ENCODE measurements around the gene CH25H.

GRCh38 chr10:89215511-89215910, 8.4 kb upstream of the CH25H start:
- TF ChIP-seq CTCF (IDR thresholded peaks at IDR 0.05) (no peak), POLR2A (IDR thresholded peaks at IDR 0.05) (no peak)
